ENCODE results near the gene FMNL2. TPM values are rescaled to one million over a fixed set of nuclear protein-coding genes. Genes with fewer than 3 reads are reported as not detected.

FMNL2 gene
- total RNA-seq, 1 experiment from 2014 or later = 28.1 TPM

DNA sequence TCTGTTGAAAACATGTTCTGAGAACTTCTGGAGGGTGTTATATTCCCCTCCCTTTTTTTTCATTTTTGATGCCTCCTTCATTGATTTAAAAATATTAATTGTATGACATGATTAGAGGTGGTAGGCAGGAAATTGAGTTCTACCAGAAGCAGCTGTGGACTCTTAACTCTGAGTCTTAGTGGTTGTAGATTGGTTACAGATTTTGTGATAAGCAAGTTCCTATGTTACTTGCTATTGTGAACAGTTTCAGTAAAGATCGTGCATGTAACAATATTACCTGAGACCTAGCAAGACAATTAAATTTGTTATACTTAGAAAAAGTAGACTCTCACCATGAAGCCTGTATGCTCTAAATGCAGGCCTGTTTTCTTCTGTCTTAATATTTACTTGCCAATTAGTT lies 294.2 kb downstream of the FMNL2 start:
- intact Hi-C loops (cut with micrococcal nuclease) = loop anchor here (10.0 kb wide), 1 partner anchor 294 kb away; the partner anchor contains the start of gene FMNL2
- H3K9me3 ChIP-seq (ENCODE audit: control insufficient read depth in 1 of 2, insufficient read depth in 1 of 2, low read depth in 1 of 2, low read length in 2 of 2) = no peaks in the 10 kb centered on the region
- no peak overlapping the region for H3K4me3 ChIP-seq (replicated peaks in 1 of 2; ENCODE audit: low read depth in 1 of 2, low read length in 2 of 2)
- no peak overlapping the region for H3K27ac ChIP-seq (ENCODE audit: low read depth, low read length)
- H3K4me1 ChIP-seq (ENCODE audit: control insufficient read depth in 1 of 2, insufficient read depth in 2 of 2, low read length in 2 of 2) = no peaks in the 10 kb centered on the region
- no peaks in the 10 kb centered on the region for H3K9me2 ChIP-seq (ENCODE audit: insufficient read depth)
- ChIA-PET CTCF (no interaction called here), RAD21 (ENCODE audit: low non-redundant PET in 1 of 2, low total read pairs in 2 of 2, uncharacterized antibody in 2 of 2, unreplicated experiment in 2 of 2) (no interaction called here), POLR2A (no interaction called here)
- no peaks in the 10 kb centered on the region for H3K27me3 ChIP-seq (ENCODE audit: insufficient read depth, low read length)
- TF ChIP-seq RAD21 (IDR thresholded peaks at IDR 0.05; ENCODE audit: low read depth) = no peak
- no peak for ATAC-seq
- peaks cover 0 to 18% of the 10 kb centered on the region in 2 experiments; a peak in 2 of 4 replicates for H3K36me3 ChIP-seq (ENCODE audit: control insufficient read depth in 1 of 2, insufficient read depth in 2 of 2, low read length in 2 of 2)
- no peak overlapping the region for H2AFZ ChIP-seq (ENCODE audit: low read depth, low read length, poor library complexity, severe bottlenecking)
- DNase-seq (ENCODE audit: low read depth, low spot score) = no peak
- H3K9ac ChIP-seq (ENCODE audit: low read length) = no peak overlapping the region
- BruUV-seq (replicated peaks) = no TSS peak
- no peak overlapping the region for H3K4me2 ChIP-seq (ENCODE audit: low read length)
- no peaks in the 10 kb centered on the region for H3K79me2 ChIP-seq (ENCODE audit: insufficient read depth, low read length)
- H4K20me1 ChIP-seq (ENCODE audit: insufficient read depth) = no peaks in the 10 kb centered on the region

DNA sequence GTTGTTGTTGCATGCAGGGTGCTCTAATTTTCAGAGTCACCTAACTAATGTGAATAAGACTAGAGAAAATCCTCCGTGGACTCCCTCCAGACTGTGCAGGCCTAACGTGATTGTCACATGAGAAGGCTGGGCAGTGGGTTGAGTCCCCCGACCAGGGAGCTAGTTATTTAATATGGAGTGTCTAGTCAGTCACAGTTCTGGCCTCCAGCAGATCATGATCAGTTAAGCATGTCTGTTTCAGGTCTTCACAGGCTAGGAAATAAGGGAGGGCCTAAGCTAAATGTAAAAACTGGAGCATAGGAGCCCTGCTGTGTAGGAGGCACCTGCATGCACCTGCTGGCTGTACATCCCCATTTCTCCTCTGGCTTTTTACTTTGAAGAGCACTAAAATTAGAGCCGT lies 295.5 kb downstream of the FMNL2 start:
- Histone ChIP-seq H3K27ac (ENCODE audit: low read depth, low read length) (no peak overlapping the region), H3K4me1 (ENCODE audit: control insufficient read depth in 1 of 2, insufficient read depth in 2 of 2, low read length in 2 of 2) (no peaks in the 10 kb centered on the region), H3K9ac (ENCODE audit: low read length) (no peak overlapping the region), H2AFZ (ENCODE audit: low read depth, low read length, poor library complexity, severe bottlenecking) (no peak overlapping the region), H3K4me3 (replicated peaks in 1 of 2; ENCODE audit: low read depth in 1 of 2, low read length in 2 of 2) (no peak overlapping the region), H3K4me2 (ENCODE audit: low read length) (no peak overlapping the region), H3K27me3 (ENCODE audit: insufficient read depth, low read length) (no peaks in the 10 kb centered on the region), H3K9me3 (ENCODE audit: control insufficient read depth in 1 of 2, insufficient read depth in 1 of 2, low read depth in 1 of 2, low read length in 2 of 2) (no peaks in the 10 kb centered on the region), H3K36me3 (ENCODE audit: control insufficient read depth in 1 of 2, insufficient read depth in 2 of 2, low read length in 2 of 2) (peaks cover 0 to 15% of the 10 kb centered on the region in 2 experiments; a peak in 2 of 4 replicates), H4K20me1 (ENCODE audit: insufficient read depth) (no peaks in the 10 kb centered on the region), H3K9me2 (ENCODE audit: insufficient read depth) (no peaks in the 10 kb centered on the region), H3K79me2 (ENCODE audit: insufficient read depth, low read length) (no peaks in the 10 kb centered on the region)
- intact Hi-C loops (cut with micrococcal nuclease) = no loop called here
- BruUV-seq (replicated peaks) = no TSS peak
- ChIA-PET CTCF (no interaction called here), RAD21 (ENCODE audit: low non-redundant PET in 1 of 2, low total read pairs in 2 of 2, uncharacterized antibody in 2 of 2, unreplicated experiment in 2 of 2) (no interaction called here), POLR2A (no interaction called here)
- TF ChIP-seq, protein P1, sequence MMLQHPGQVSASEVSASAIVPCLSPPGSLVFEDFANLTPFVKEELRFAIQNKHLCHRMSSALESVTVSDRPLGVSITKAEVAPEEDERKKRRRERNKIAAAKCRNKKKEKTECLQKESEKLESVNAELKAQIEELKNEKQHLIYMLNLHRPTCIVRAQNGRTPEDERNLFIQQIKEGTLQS (IDR thresholded peaks at IDR 0.05) = no peak
- TF ChIP-seq FOSL1 (IDR thresholded peaks at IDR 0.05; ENCODE audit: low read depth) (no peak), JUND (IDR thresholded peaks at IDR 0.05) (no peak), CEBPB (IDR thresholded peaks at IDR 0.05; ENCODE audit: low read depth) (no peak), POLR2A (IDR thresholded peaks at IDR 0.05; ENCODE audit: borderline replicate concordance, extremely low read depth, insufficient read depth, insufficient read length) (no peak), EZH2phosphoT487 (IDR thresholded peaks at IDR 0.05; ENCODE audit: borderline replicate concordance) (no peak)
- DNase-seq (ENCODE audit: low read depth, low spot score) (no peak), ATAC-seq (no peak)

Measured in HCT116 (cell line).